H9 (cell line): Measurements from ENCODE around the gene LRRC3. TPM values are rescaled to one million over a fixed set of nuclear protein-coding genes. Genes with fewer than 3 reads are reported as not detected.

ENCODE experiments used
- DNase-seq: peaks from one replicate; pipeline ENCODE4 v3.0.0-alpha.2; 2017
- H2AFZ ChIP-seq: one replicate; pipeline ENCODE4 v1.6.1; 2013; ENCODE audit warnings: mild to moderate bottlenecking, low read length, control low read depth, moderate library complexity
- H2AK5ac ChIP-seq: 2 replicates; pipeline ENCODE4 v1.6.1; 2013; ENCODE audit warnings: low read length, control low read depth, mixed read lengths; ENCODE audit not compliant: insufficient read length
- H2BK120ac ChIP-seq: one replicate; pipeline ENCODE4 v1.6.1; 2013; ENCODE audit warnings: low read depth, mild to moderate bottlenecking, low read length, control low read depth, inconsistent platforms; ENCODE audit not compliant: poor library complexity, severe bottlenecking
- H2BK12ac ChIP-seq: 2 replicates; pipeline ENCODE4 v1.6.1; 2013; ENCODE audit warnings: low read length, control low read depth, mixed read lengths, low read depth; ENCODE audit not compliant: insufficient read length
- H2BK15ac ChIP-seq: 2 replicates; pipeline ENCODE4 v1.6.1; 2013; ENCODE audit warnings: low read depth, low read length, control low read depth
- H2BK20ac ChIP-seq: one replicate; pipeline ENCODE4 v1.6.1; 2013; ENCODE audit warnings: low read depth, mild to moderate bottlenecking, low read length, control low read depth, inconsistent platforms; ENCODE audit not compliant: poor library complexity, severe bottlenecking
- H2BK5ac ChIP-seq: 2 replicates; pipeline ENCODE4 v1.6.1; 2013; ENCODE audit warnings: low read length, control low read depth, mixed read lengths; ENCODE audit not compliant: insufficient read length
- H3K14ac ChIP-seq: 2 replicates; pipeline ENCODE4 v1.6.1; 2013; ENCODE audit warnings: low read length, control low read depth; ENCODE audit not compliant: insufficient read depth
- H3K18ac ChIP-seq: 2 replicates; pipeline ENCODE4 v1.6.1; 2013; ENCODE audit warnings: low read depth, mild to moderate bottlenecking, mixed read lengths, low read length, control low read depth; ENCODE audit not compliant: insufficient read length
- H3K23ac ChIP-seq: 2 replicates; pipeline ENCODE4 v1.6.1; 2013; ENCODE audit warnings: low read length, control low read depth, mixed read lengths, low read depth; ENCODE audit not compliant: insufficient read length
- H3K23me2 ChIP-seq: 2 replicates; pipeline ENCODE4 v1.6.1; 2013; ENCODE audit warnings: low read depth, mild to moderate bottlenecking, mixed read lengths, low read length, control low read depth; ENCODE audit not compliant: insufficient read length, poor library complexity, severe bottlenecking
- H3K27ac ChIP-seq: 2 replicates; pipeline ENCODE4 v1.5.1; 2013; ENCODE audit warnings: low read length, control low read depth, mixed read lengths, low read depth; ENCODE audit not compliant: insufficient read length
- H3K27me3 ChIP-seq: 2 replicates; pipeline ENCODE4 v1.6.1; 2013; ENCODE audit warnings: low read length, control low read depth, inconsistent platforms; ENCODE audit not compliant: insufficient read depth
- H3K4ac ChIP-seq: 2 replicates; pipeline ENCODE4 v1.6.1; 2013; ENCODE audit warnings: low read depth, mild to moderate bottlenecking, control low read depth, inconsistent platforms, low read length, moderate library complexity
- H3K4me1 ChIP-seq: 2 replicates; pipeline ENCODE4 v1.6.1; 2013; ENCODE audit warnings: low read length, control low read depth, inconsistent platforms; ENCODE audit not compliant: insufficient read depth
- H3K4me2 ChIP-seq: 2 replicates; pipeline ENCODE4 v1.6.1; 2013; ENCODE audit warnings: low read length, control low read depth, mixed read lengths; ENCODE audit not compliant: insufficient read length, insufficient read depth
- H3K56ac ChIP-seq: 2 replicates; pipeline ENCODE4 v1.6.1; 2013; ENCODE audit warnings: low read depth, mild to moderate bottlenecking, mixed read lengths, low read length, control low read depth; ENCODE audit not compliant: insufficient read length
- H3K79me1 ChIP-seq: 2 replicates; pipeline ENCODE4 v1.6.1; 2013; ENCODE audit warnings: low read depth, mild to moderate bottlenecking, moderate library complexity, low read length, control low read depth, inconsistent platforms; ENCODE audit not compliant: insufficient read depth, poor library complexity, severe bottlenecking
- H3K79me2 ChIP-seq: 2 replicates; pipeline ENCODE4 v1.6.1; 2013; ENCODE audit warnings: low read length, control low read depth, inconsistent platforms; ENCODE audit not compliant: insufficient read depth
- H3K9ac ChIP-seq: 2 replicates; pipeline ENCODE4 v1.6.1; 2013; ENCODE audit warnings: low read length, control low read depth, mixed read lengths; ENCODE audit not compliant: insufficient read length; ENCODE audit errors: extremely low read depth
- H3K9me3 ChIP-seq: one replicate; pipeline ENCODE4 v1.6.1; 2013; ENCODE audit warnings: low read depth, low read length, inconsistent platforms; ENCODE audit not compliant: control insufficient read depth
- H3T11ph ChIP-seq: one replicate; pipeline ENCODE4 v1.6.1; 2013; ENCODE audit warnings: mild to moderate bottlenecking, low read length, control low read depth, inconsistent platforms
- H4K20me1 ChIP-seq: one replicate; pipeline ENCODE4 v1.6.1; 2013; ENCODE audit not compliant: control insufficient read depth, insufficient read length, insufficient read depth
- H4K5ac ChIP-seq: 2 replicates; pipeline ENCODE4 v1.6.1; 2013; ENCODE audit warnings: low read depth, mild to moderate bottlenecking, mixed read lengths, low read length, control low read depth; ENCODE audit not compliant: insufficient read length
- H4K8ac ChIP-seq: replicated peaks from 2 replicates; pipeline ENCODE4 v1.6.1; 2013; ENCODE audit warnings: low read length, control low read depth, mixed read lengths, low read depth; ENCODE audit not compliant: insufficient read length
- H4K91ac ChIP-seq: 2 replicates; pipeline ENCODE4 v1.6.1; 2013; ENCODE audit warnings: low read depth, mild to moderate bottlenecking, moderate library complexity, mixed read lengths, low read length, control low read depth; ENCODE audit not compliant: insufficient read length
- H3K27ac Mint-ChIP-seq, 3 experiments: 2 replicates in 2 of 3; 3 replicates in 1 of 3; pipeline ENCODE4 v1.8.0; 2020 to 2021; ENCODE audit warnings: mixed read lengths in 3 of 3, mild to moderate bottlenecking in 1 of 3, moderate library complexity in 1 of 3
- H3K27me3 Mint-ChIP-seq: 2 replicates; pipeline ENCODE4 v1.8.0; 2021; ENCODE audit warnings: low read depth, mild to moderate bottlenecking, moderate library complexity, mixed read lengths
- H3K36me3 Mint-ChIP-seq, 3 experiments: 2 replicates in 2 of 3; 3 replicates in 1 of 3; pipeline ENCODE4 v1.8.0; 2020 to 2021; ENCODE audit warnings: low read depth in 3 of 3, mixed read lengths in 3 of 3; ENCODE audit not compliant: insufficient read depth in 1 of 3
- H3K4me1 Mint-ChIP-seq, 2 experiments: 2 replicates each; pipeline ENCODE4 v1.8.0; 2020; ENCODE audit warnings: mixed read lengths in 2 of 2
- H3K4me3 Mint-ChIP-seq, 2 experiments: 2 replicates in 1 of 2; 3 replicates in 1 of 2; pipeline ENCODE4 v1.8.0; 2020 to 2021; ENCODE audit warnings: mild to moderate bottlenecking in 2 of 2, mixed read lengths in 2 of 2, moderate library complexity in 1 of 2
- H3K9me3 Mint-ChIP-seq, 2 experiments: 2 replicates in 1 of 2; 3 replicates in 1 of 2; pipeline ENCODE4 v1.8.0; 2020; ENCODE audit warnings: mild to moderate bottlenecking in 2 of 2, mixed read lengths in 2 of 2, moderate library complexity in 1 of 2
- CTCF ChIP-seq: fragments of 200-600 bp; sonication (generic); conservative IDR thresholded peaks from 3 replicates; pipeline ENCODE4 v1.8.0; 2021; ENCODE audit warnings: antibody characterized with exemption, mild to moderate bottlenecking
- WGBS: extraction: QIAGEN DNeasy Blood & Tissue Kit; methylation state at CpG from one replicate; pipeline ENCODE4 v1.1.7; 2013; ENCODE audit warnings: missing lambda C conversion rate, low lambda C conversion rate, mixed read lengths; ENCODE audit not compliant: insufficient read length; ENCODE audit errors: extremely low coverage; 5-methylcytosine and 5-hydroxymethylcytosine counted together
- total RNA-seq: library from RNA; stranded (reverse); gene quantifications from 2 replicates; pipeline ENCODE4 v1.2.1, GENCODE V29; 2021

The LRRC3 gene
- total RNA-seq, 1 experiment from 2014 or later = 3.1 TPM

GRCh38 chr21:44444286-44444931 lies 10.9 kb upstream of the LRRC3 start:
- Mint-ChIP-seq H3K9me3 (no peaks in the 10 kb centered on the region; a peak in 1 of 5 replicates), H3K27me3 (peaks cover 2% of the 10 kb centered on the region; the same call in 1 of the 2 replicates), H3K4me3 (no peak overlapping the region), H3K4me1 (peaks cover 2 to 10% of the 10 kb centered on the region in 2 experiments; a peak in 1 of 4 replicates), H3K36me3 (no peaks in the 10 kb centered on the region; a peak in 1 of 7 replicates), H3K27ac (no peak overlapping the region; a peak in 1 of 7 replicates)
- Histone ChIP-seq H3K9ac (no peak overlapping the region), H4K8ac (no peak overlapping the region), H3K79me2 (no peaks in the 10 kb centered on the region), H2BK120ac (no peak overlapping the region), H3K79me1 (no peaks in the 10 kb centered on the region), H2AFZ (no peak overlapping the region), H3K9me3 (no peaks in the 10 kb centered on the region), H3T11ph (no peak overlapping the region), H2BK20ac (no peak overlapping the region), H2BK12ac (no peak overlapping the region), H3K23me2 (no peaks in the 10 kb centered on the region), H3K23ac (no peak overlapping the region), H3K14ac (no peak overlapping the region), H3K18ac (no peak overlapping the region), H4K5ac (no peak overlapping the region), H3K4ac (no peak overlapping the region), H2AK5ac (no peak overlapping the region), H4K20me1 (no peaks in the 10 kb centered on the region), H3K4me2 (no peak overlapping the region), H2BK5ac (no peak overlapping the region), H2BK15ac (no peak overlapping the region), H4K91ac (no peak overlapping the region), H3K56ac (no peak overlapping the region), H3K4me1 (no peaks in the 10 kb centered on the region), H3K27me3 (no peaks in the 10 kb centered on the region), H3K27ac (no peak overlapping the region)
- no CpG with 5 or more reads among the region's 21 CpGs for WGBS
- peak; percentile 75 for TF ChIP-seq CTCF
- peak; percentile 76 for DNase-seq
